PFSK-1 (cell line): ENCODE results near the gene SCUBE3.

ENCODE experiments used
- POLR2AphosphoS5 ChIP-seq: IDR thresholded peaks from 2 replicates; pipeline ENCODE4 v1.6.1; 2012; ENCODE audit warnings: low read depth, mild to moderate bottlenecking, control low read depth, low read length, moderate library complexity
- TAF1 ChIP-seq: IDR thresholded peaks from 2 replicates; pipeline ENCODE4 v1.6.1; 2012; ENCODE audit warnings: low read length, control low read depth, borderline replicate concordance; ENCODE audit not compliant: insufficient read depth

DNA sequence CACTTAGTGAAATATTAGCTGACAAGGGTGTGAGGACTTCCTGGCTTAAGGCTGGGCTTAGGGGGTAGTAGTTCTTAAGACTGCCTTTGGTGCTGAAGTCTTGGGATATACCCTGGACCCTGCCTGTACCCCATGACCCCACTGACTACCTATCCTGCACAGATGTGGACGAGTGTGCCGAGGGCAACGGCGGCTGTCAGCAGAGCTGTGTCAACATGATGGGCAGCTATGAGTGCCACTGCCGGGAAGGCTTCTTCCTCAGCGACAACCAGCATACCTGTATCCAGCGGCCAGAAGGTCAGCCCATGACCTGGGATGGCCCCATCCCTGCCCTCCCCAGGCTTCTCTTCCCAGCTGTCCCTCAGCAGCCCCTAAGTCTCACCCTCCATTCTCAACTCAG, 17.8 kb downstream of the SCUBE3 start:
- TF ChIP-seq POLR2AphosphoS5 (no peak), TAF1 (no peak)
